ENCODE results near the gene PLXDC2. TPM values are rescaled to one million over a fixed set of nuclear protein-coding genes. Genes with fewer than 3 reads are reported as not detected.

Gene PLXDC2
- total RNA-seq, 1 donor from 2014 or later, result 7.5 TPM

DNA sequence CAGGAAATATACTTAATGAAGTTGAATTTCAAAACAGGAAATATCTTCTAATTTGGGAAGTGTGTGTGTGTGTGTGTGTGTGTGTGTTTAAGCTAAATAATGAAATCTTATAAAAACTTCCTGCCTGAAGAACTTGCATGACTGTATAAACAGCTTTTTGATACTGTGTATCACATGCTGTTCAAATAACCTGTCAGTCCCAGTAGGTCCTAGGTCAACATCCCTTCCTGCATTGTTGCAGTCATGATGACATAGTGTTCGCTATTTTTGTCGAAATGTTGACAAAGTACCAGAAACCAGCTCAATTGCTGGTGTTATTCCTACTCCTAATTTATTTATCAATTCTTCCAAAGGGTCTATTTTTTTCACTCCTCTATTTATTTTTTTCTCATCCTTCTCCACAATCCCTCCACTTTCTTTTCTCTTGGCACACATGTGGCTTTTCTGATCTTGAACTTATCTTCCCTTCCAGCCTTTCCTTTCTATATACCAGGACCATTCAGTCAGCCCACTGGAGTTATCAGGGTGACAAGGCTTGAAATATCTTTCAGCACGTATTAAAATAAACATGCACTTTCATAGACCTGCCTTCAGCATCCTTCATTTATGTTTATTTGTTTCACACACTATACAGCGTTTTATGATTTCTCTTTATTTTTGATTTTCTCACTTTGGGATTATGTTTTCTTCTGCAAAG lies 115.8 kb downstream of the PLXDC2 start:
- H3K27me3 ChIP-seq (ENCODE audit: control insufficient read depth, insufficient read depth, low read length), result no peaks in the 10 kb centered on the region
- H3K4me3 ChIP-seq (ENCODE audit: low read depth, low read length), result no peak overlapping the region
- TF ChIP-seq, protein P1, sequence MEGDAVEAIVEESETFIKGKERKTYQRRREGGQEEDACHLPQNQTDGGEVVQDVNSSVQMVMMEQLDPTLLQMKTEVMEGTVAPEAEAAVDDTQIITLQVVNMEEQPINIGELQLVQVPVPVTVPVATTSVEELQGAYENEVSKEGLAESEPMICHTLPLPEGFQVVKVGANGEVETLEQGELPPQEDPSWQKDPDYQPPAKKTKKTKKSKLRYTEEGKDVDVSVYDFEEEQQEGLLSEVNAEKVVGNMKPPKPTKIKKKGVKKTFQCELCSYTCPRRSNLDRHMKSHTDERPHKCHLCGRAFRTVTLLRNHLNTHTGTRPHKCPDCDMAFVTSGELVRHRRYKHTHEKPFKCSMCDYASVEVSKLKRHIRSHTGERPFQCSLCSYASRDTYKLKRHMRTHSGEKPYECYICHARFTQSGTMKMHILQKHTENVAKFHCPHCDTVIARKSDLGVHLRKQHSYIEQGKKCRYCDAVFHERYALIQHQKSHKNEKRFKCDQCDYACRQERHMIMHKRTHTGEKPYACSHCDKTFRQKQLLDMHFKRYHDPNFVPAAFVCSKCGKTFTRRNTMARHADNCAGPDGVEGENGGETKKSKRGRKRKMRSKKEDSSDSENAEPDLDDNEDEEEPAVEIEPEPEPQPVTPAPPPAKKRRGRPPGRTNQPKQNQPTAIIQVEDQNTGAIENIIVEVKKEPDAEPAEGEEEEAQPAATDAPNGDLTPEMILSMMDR (IDR thresholded peaks at IDR 0.05; ENCODE audit: insufficient read depth, low read length, poor library complexity, severe bottlenecking), result no peak
- H3K36me3 ChIP-seq (ENCODE audit: control insufficient read depth, insufficient read depth, low read length), result no peaks in the 10 kb centered on the region
- no peak for DNase-seq (ENCODE audit: low read depth)

GRCh38 chr10:19932806-19933371 lies 116.7 kb downstream of the PLXDC2 start:
- TF ChIP-seq, protein P1 (IDR thresholded peaks at IDR 0.05; ENCODE audit: insufficient read depth, low read length, poor library complexity, severe bottlenecking), result no peak
- no peak for DNase-seq (ENCODE audit: low read depth)
- Histone ChIP-seq H3K36me3 (ENCODE audit: control insufficient read depth, insufficient read depth, low read length) (no peaks in the 10 kb centered on the region), H3K27me3 (ENCODE audit: control insufficient read depth, insufficient read depth, low read length) (no peaks in the 10 kb centered on the region), H3K4me3 (ENCODE audit: low read depth, low read length) (no peak overlapping the region)

DNA sequence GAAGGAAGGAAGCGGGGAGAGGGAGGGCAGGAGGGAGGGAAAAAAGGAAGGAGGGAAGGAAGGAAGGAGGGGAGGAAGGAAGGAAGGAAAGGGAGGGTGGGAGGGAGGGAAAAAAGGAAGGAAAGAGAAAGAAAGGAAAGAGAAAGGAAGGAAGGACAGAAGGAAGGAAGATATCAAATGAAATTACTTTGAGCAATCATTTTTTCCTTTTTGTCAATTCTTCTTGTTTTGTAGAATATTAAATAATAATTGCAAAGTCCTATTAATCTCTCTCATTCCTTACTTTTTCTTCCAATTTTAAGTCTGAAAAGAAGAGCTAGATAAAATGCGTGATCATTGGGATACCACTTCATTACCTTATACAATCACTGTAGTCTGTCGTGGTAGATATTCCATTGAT lies 117.5 kb downstream of the PLXDC2 start:
- Histone ChIP-seq H3K4me3 (ENCODE audit: low read depth, low read length) (no peak overlapping the region), H3K27me3 (ENCODE audit: control insufficient read depth, insufficient read depth, low read length) (no peaks in the 10 kb centered on the region), H3K36me3 (ENCODE audit: control insufficient read depth, insufficient read depth, low read length) (no peaks in the 10 kb centered on the region)
- no peak for DNase-seq (ENCODE audit: low read depth)
- TF ChIP-seq, protein P1 (IDR thresholded peaks at IDR 0.05; ENCODE audit: insufficient read depth, low read length, poor library complexity, severe bottlenecking), result no peak

DNA sequence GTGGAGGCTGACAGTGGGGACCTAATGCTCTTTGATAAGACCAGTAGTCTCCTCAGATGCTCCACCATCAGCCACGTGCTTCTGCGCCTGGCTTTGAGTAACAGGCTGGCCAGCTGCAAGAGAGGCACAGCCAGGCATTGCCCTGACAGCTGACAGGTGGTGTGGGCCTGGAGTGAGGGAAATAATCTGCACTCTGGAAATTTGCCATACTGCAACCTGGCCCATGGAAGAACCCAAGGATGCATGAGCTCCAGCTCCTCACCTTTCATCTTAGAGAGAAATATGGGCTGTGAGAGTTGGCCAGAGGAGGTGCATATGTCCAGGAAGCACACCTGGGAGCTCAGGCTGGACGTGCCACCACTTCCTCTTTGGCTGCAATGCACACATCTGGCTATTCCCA lies 118.9 kb downstream of the PLXDC2 start:
- H3K27me3 ChIP-seq (ENCODE audit: control insufficient read depth, insufficient read depth, low read length), result no peaks in the 10 kb centered on the region
- TF ChIP-seq, protein P1 (IDR thresholded peaks at IDR 0.05; ENCODE audit: insufficient read depth, low read length, poor library complexity, severe bottlenecking), result no peak

DNA sequence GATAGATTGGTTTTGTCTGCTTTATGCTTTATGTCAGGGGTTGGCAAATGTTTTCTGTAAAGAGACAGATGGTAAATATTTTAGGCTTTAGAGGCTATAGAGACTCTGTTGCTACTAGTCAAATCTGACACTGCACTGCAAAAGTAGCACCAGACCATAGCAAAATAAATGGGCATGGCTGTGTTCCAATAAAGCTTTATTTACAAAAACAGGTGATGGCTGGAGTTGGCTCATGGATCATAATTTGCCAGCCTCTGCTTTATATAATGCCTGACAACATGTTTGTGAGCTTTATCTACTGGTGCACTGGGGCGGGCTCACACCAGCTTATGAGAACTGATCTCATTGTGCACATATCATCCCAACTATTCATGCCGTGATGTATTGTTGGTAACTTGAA lies 120.1 kb downstream of the PLXDC2 start:
- no peak for DNase-seq (ENCODE audit: low read depth)
- no peak overlapping the region for H3K4me3 ChIP-seq (ENCODE audit: low read depth, low read length)
- TF ChIP-seq, protein P1 (IDR thresholded peaks at IDR 0.05; ENCODE audit: insufficient read depth, low read length, poor library complexity, severe bottlenecking), result no peak
- no peaks in the 10 kb centered on the region for H3K27me3 ChIP-seq (ENCODE audit: control insufficient read depth, insufficient read depth, low read length)
- H3K36me3 ChIP-seq (ENCODE audit: control insufficient read depth, insufficient read depth, low read length), result no peaks in the 10 kb centered on the region

More for the DNA sequence above, 118.9 kb downstream of the PLXDC2 start:
- no peak for DNase-seq (ENCODE audit: low read depth)
- no peaks in the 10 kb centered on the region for H3K36me3 ChIP-seq (ENCODE audit: control insufficient read depth, insufficient read depth, low read length)
- no peak overlapping the region for H3K4me3 ChIP-seq (ENCODE audit: low read depth, low read length)

GRCh38 chr10:19937989-19938388 lies 121.8 kb downstream of the PLXDC2 start:
- Histone ChIP-seq H3K36me3 (ENCODE audit: control insufficient read depth, insufficient read depth, low read length) (no peaks in the 10 kb centered on the region), H3K27me3 (ENCODE audit: control insufficient read depth, insufficient read depth, low read length) (no peaks in the 10 kb centered on the region), H3K4me3 (ENCODE audit: low read depth, low read length) (no peak overlapping the region)
- TF ChIP-seq, protein P1 (IDR thresholded peaks at IDR 0.05; ENCODE audit: insufficient read depth, low read length, poor library complexity, severe bottlenecking), result no peak
- DNase-seq (ENCODE audit: low read depth), result no peak
